ENCODE data around the gene KCNA3. TPM values are rescaled to one million over a fixed set of nuclear protein-coding genes. Genes with fewer than 3 reads are reported as not detected.

KCNA3 gene
- polyA plus RNA-seq, 3 donors, result 4.8 to 7.7 (median 5.6) TPM

GRCh38 chr1:110657351-110657750 is 17.4 kb downstream of the KCNA3 start:
- H3K27me3 Mint-ChIP-seq (ENCODE audit: low read depth in 3 of 3), result no peaks in the 10 kb centered on the region
- no CpG with 5 or more reads among the region's 2 CpGs for WGBS (ENCODE audit: insufficient coverage)
- no peak overlapping the region for H3K9ac ChIP-seq (ENCODE audit: insufficient read depth, low read length, poor library complexity, severe bottlenecking)
- no peak overlapping the region for H3K27ac Mint-ChIP-seq
- H3K4me3 ChIP-seq (replicated peaks in 1 of 3; ENCODE audit: low read depth in 2 of 3, low read length in 3 of 3), result no peak overlapping the region
- H3K9me3 Mint-ChIP-seq, result no peaks in the 10 kb centered on the region
- no peaks in the 10 kb centered on the region for H3K9me3 ChIP-seq (replicated peaks in 1 of 2; ENCODE audit: control insufficient read depth in 1 of 2, insufficient read depth in 1 of 2, low read length in 2 of 2)
- H3K36me3 Mint-ChIP-seq, result peaks cover 28 to 33% of the 10 kb centered on the region in 2 donors
- no peak overlapping the region for H3K4me2 ChIP-seq (replicated peaks; ENCODE audit: extremely low read depth, low read length, poor library complexity, severe bottlenecking)
- no peak overlapping the region for H3K27ac ChIP-seq (ENCODE audit: low read depth in 1 of 2, low read length in 2 of 2)
- no peak for TF ChIP-seq CTCF (IDR thresholded peaks at IDR 0.05)
- DNase-seq, result no peak
- H3K4me1 Mint-ChIP-seq, result peaks cover 5% of the 10 kb centered on the region
- no peaks in the 10 kb centered on the region for H3K27me3 ChIP-seq (ENCODE audit: control insufficient read depth in 2 of 2, insufficient read depth in 2 of 2, low read length in 2 of 2)
- H3K4me1 ChIP-seq (ENCODE audit: control insufficient read depth in 1 of 2, insufficient read depth in 2 of 2, low read length in 2 of 2), result peaks cover 4 to 7% of the 10 kb centered on the region in 2 donors
- no peak overlapping the region for H3K4me3 Mint-ChIP-seq
- H2AFZ ChIP-seq (ENCODE audit: insufficient read depth, low read depth, low read length, poor library complexity, severe bottlenecking), result no peak overlapping the region
- peaks cover 15 to 40% of the 10 kb centered on the region in 2 donors for H3K36me3 ChIP-seq (replicated peaks in 1 of 2; ENCODE audit: control insufficient read depth in 1 of 2, insufficient read depth in 2 of 2, low read length in 2 of 2)
- H4K20me1 ChIP-seq (ENCODE audit: insufficient read depth, low read length), result no peaks in the 10 kb centered on the region
- peaks cover 19% of the 10 kb centered on the region for H3K79me2 ChIP-seq (ENCODE audit: insufficient read depth, low read length)
- intact Hi-C loops (cut with micrococcal nuclease), result no loop called here

- no peak overlapping the region for H3K27ac ChIP-seq (ENCODE audit: low read depth in 1 of 2, low read length in 2 of 2)
- peaks cover 23 to 37% of the 10 kb centered on the region in 2 donors for H3K4me1 ChIP-seq (ENCODE audit: control insufficient read depth in 1 of 2, insufficient read depth in 2 of 2, low read length in 2 of 2)
- H4K20me1 ChIP-seq (ENCODE audit: insufficient read depth, low read length), result no peaks in the 10 kb centered on the region
- no peak overlapping the region for H2AFZ ChIP-seq (ENCODE audit: insufficient read depth, low read depth, low read length, poor library complexity, severe bottlenecking)
- no peak overlapping the region for H3K9ac ChIP-seq (ENCODE audit: insufficient read depth, low read length, poor library complexity, severe bottlenecking)
- H3K36me3 ChIP-seq (replicated peaks in 1 of 2; ENCODE audit: control insufficient read depth in 1 of 2, insufficient read depth in 2 of 2, low read length in 2 of 2), result no peaks in the 10 kb centered on the region
- peaks cover 0 to 3% (median 0%) of the 10 kb centered on the region in 7 donors for H3K9me3 Mint-ChIP-seq
- no peaks in the 10 kb centered on the region for H3K9me3 ChIP-seq (replicated peaks in 1 of 2; ENCODE audit: control insufficient read depth in 1 of 2, insufficient read depth in 1 of 2, low read length in 2 of 2)
- peaks cover 2 to 12% of the 10 kb centered on the region in 2 donors for H3K36me3 Mint-ChIP-seq
- 94% methylated on average over 2 of the region's 2 CpGs for WGBS (ENCODE audit: insufficient coverage)
- H3K27ac Mint-ChIP-seq, result no peak overlapping the region
- no peak for DNase-seq
- H3K27me3 ChIP-seq (ENCODE audit: control insufficient read depth in 2 of 2, insufficient read depth in 2 of 2, low read length in 2 of 2), result no peaks in the 10 kb centered on the region
- H3K79me2 ChIP-seq (ENCODE audit: insufficient read depth, low read length), result no peaks in the 10 kb centered on the region
- no peak for TF ChIP-seq CTCF (IDR thresholded peaks at IDR 0.05)
- intact Hi-C loops (cut with micrococcal nuclease), result no loop called here
- H3K4me1 Mint-ChIP-seq, result peaks cover 23% of the 10 kb centered on the region
- peaks cover 0 to 6% (median 0%) of the 10 kb centered on the region in 3 donors for H3K27me3 Mint-ChIP-seq (ENCODE audit: low read depth in 3 of 3)
- H3K4me3 Mint-ChIP-seq, result no peak overlapping the region
- H3K4me2 ChIP-seq (replicated peaks; ENCODE audit: extremely low read depth, low read length, poor library complexity, severe bottlenecking), result no peak overlapping the region
- H3K4me3 ChIP-seq (replicated peaks in 1 of 3; ENCODE audit: low read depth in 2 of 3, low read length in 3 of 3), result no peak overlapping the region
Measured at GRCh38 chr1:110650609-110651008, 24.1 kb downstream of the KCNA3 start.
